K562 (cell line): ENCODE measurements around the gene DHX58. TPM values are rescaled to one million over a fixed set of nuclear protein-coding genes. Genes with fewer than 3 reads are reported as not detected.

Experiments used
- ATAC-seq: fragments of 200-7000 bp; cut with Tn5 transposase; 3 replicates; pipeline ENCODE4 v1.9.1; 2020; ENCODE audit warnings: moderate library complexity
- BruUV-seq: library from RNA; stranded (reverse); fragments of 400-500 nt; replicated peaks from 2 replicates; lab custom pipeline; 2021; lab: Mats Ljungman, UMichigan
- CTCF ChIA-PET: fragments of 300-600 bp; formaldehyde crosslinking; extraction: SDS; loops from one replicate; lab custom pipeline; 2021; ENCODE audit warnings: low intra/inter-chr PET ratio; lab: Yijun Ruan, JAX
- POLR2A ChIA-PET: fragments of 300-600, 350-650 bp; sonication (Branson Sonifier 250); formaldehyde crosslinking; extraction: SDS; loops from one replicate; lab custom pipeline; 2021; ENCODE audit warnings: antibody characterized with exemption, inconsistent platforms; lab: Yijun Ruan, JAX
- DNase-seq, 4 experiments: peaks; one replicate each; pipeline versions ENCODE4 v3.0.0 to v3.0.0-alpha.2; 2011 to 2018; ENCODE audit warnings: low spot score in 3 of 4, mixed read lengths in 3 of 4; ENCODE audit errors: extremely low read depth in 1 of 4
- FAIRE-seq: peaks from 2 replicates; lab custom pipeline; 2011; peaks lifted over from hg19 to GRCh38; lab: Jason Lieb, UNC
- H2AFZ ChIP-seq: 2 replicates; pipeline ENCODE4 v1.6.0; 2011; ENCODE audit warnings: low read depth, low read length, control low read depth, inconsistent platforms
- H3K27ac ChIP-seq: fragments of 200-600 bp; 3 replicates; pipeline ENCODE4 v1.8.0; 2011; ENCODE audit warnings: low read depth, mild to moderate bottlenecking, control low read depth, inconsistent platforms, low read length, moderate library complexity, mixed read lengths; ENCODE audit errors: extremely low read depth
- H3K27me3 ChIP-seq, 2 experiments: fragments of 300-600 bp in 1 of 2; 2 replicates in 1 of 2; 3 replicates in 1 of 2; pipeline versions ENCODE4 v1.6.0 to v1.8.0; 2011; ENCODE audit warnings: inconsistent platforms in 2 of 2, low read length in 2 of 2, mild to moderate bottlenecking in 1 of 2, mixed read lengths in 1 of 2, moderate library complexity in 1 of 2; ENCODE audit not compliant: control insufficient read depth in 2 of 2, insufficient read depth in 2 of 2
- H3K36me3 ChIP-seq: fragments of 300-600 bp; 3 replicates; pipeline ENCODE4 v1.8.0; 2011; ENCODE audit warnings: mild to moderate bottlenecking, low read length, inconsistent platforms; ENCODE audit not compliant: control insufficient read depth, insufficient read depth
- H3K4me1 ChIP-seq, 2 experiments: fragments of 200-600 bp in 1 of 2; replicated peaks in 1 of 2; 2 replicates in 1 of 2; 3 replicates in 1 of 2; pipeline versions ENCODE4 v1.5.1 to v1.8.0; 2011; ENCODE audit warnings: inconsistent platforms in 2 of 2, low read length in 2 of 2, mild to moderate bottlenecking in 1 of 2, mixed read lengths in 1 of 2, moderate library complexity in 1 of 2; ENCODE audit not compliant: control insufficient read depth in 2 of 2, insufficient read depth in 2 of 2
- H3K4me2 ChIP-seq: 2 replicates; pipeline ENCODE4 v1.6.1; 2011; ENCODE audit warnings: low read length, control low read depth, inconsistent platforms, mixed read lengths; ENCODE audit not compliant: insufficient read depth
- H3K4me3 ChIP-seq: fragments of 200-600 bp; sonication (generic), shearing (Covaris generic); 2 replicates; pipeline ENCODE4 v1.5.1; 2016; ENCODE audit warnings: control low read depth, inconsistent platforms
- H3K79me2 ChIP-seq: fragments of 200-600 bp; 3 replicates; pipeline ENCODE4 v1.8.0; 2011; ENCODE audit warnings: low read length, inconsistent platforms; ENCODE audit not compliant: control insufficient read depth, insufficient read depth
- H3K9ac ChIP-seq, 2 experiments: 2 replicates each; pipeline versions ENCODE4 v1.6.0 to v1.6.1; 2011; ENCODE audit warnings: low read depth in 2 of 2, low read length in 2 of 2, control low read depth in 1 of 2, inconsistent platforms in 1 of 2, mild to moderate bottlenecking in 1 of 2, mixed read lengths in 1 of 2; ENCODE audit not compliant: insufficient read depth in 1 of 2
- H3K9me1 ChIP-seq: one replicate; pipeline ENCODE4 v1.6.0; 2011; ENCODE audit warnings: inconsistent platforms, mild to moderate bottlenecking, low read length, moderate library complexity; ENCODE audit not compliant: control insufficient read depth, insufficient read depth
- H3K9me3 ChIP-seq: replicated peaks from 2 replicates; pipeline ENCODE4 v1.5.1; 2011; ENCODE audit warnings: low read depth, low read length, inconsistent platforms; ENCODE audit not compliant: control insufficient read depth, insufficient read depth
- H4K20me1 ChIP-seq: replicated peaks from 2 replicates; pipeline ENCODE4 v1.6.1; 2011; ENCODE audit warnings: low read length, inconsistent platforms, mixed read lengths; ENCODE audit not compliant: control insufficient read depth, insufficient read depth
- BDP1 ChIP-seq: IDR thresholded peaks from 3 replicates; pipeline ENCODE4 v1.6.1; 2011; ENCODE audit not compliant: insufficient read length, insufficient read depth
- FIP1L1 ChIP-seq: fragments of 200-400 bp; formaldehyde crosslinking; IDR thresholded peaks from 2 replicates; pipeline ENCODE4 v1.6.1; 2018; ENCODE audit warnings: mild to moderate bottlenecking, low read depth, low read length; ENCODE audit not compliant: poor library complexity, severe bottlenecking
- MBD2 ChIP-seq: sonication (generic); IDR thresholded peaks from 2 replicates; pipeline ENCODE4 v1.6.1; 2016; ENCODE audit warnings: low read depth, borderline replicate concordance
- MCM2 ChIP-seq: fragments of 450-650 bp; IDR thresholded peaks from 2 replicates; pipeline ENCODE4 v1.6.1; 2017; ENCODE audit warnings: low read depth, mild to moderate bottlenecking
- MCM7 ChIP-seq, 2 experiments: fragments of 450-650 bp; IDR thresholded peaks; 2 replicates each; pipeline ENCODE4 v1.6.1; 2016 to 2018
- NUFIP1 ChIP-seq: fragments of 450-650 bp; IDR thresholded peaks from 2 replicates; pipeline ENCODE4 v1.6.1; 2018; ENCODE audit not compliant: partially characterized antibody
- RAD21 ChIP-seq, 2 experiments: fragments of 250-450 bp in 1 of 2; fragments of 450-650 bp in 1 of 2; sonication (Bioruptor Pico) in 1 of 2; formaldehyde crosslinking in 1 of 2; IDR thresholded peaks in 1 of 2; conservative IDR thresholded peaks in 1 of 2; 2 replicates each; pipeline versions ENCODE4 v1.4.0 to v1.8.0; 2020 to 2022; ENCODE audit warnings: mild to moderate bottlenecking in 2 of 2, moderate library complexity in 1 of 2
- RBM17 ChIP-seq: fragments of 200-400 bp; formaldehyde crosslinking; IDR thresholded peaks from 2 replicates; pipeline ENCODE4 v1.6.1; 2017; ENCODE audit warnings: low read depth, mild to moderate bottlenecking, low read length, borderline replicate concordance
- RBM22 ChIP-seq: fragments of 200-400 bp; formaldehyde crosslinking; IDR thresholded peaks from 2 replicates; pipeline ENCODE4 v1.6.1; 2018; ENCODE audit warnings: low read length, low read depth; ENCODE audit not compliant: poor library complexity, severe bottlenecking
- SOX6 ChIP-seq: fragments of 450-650 bp; IDR thresholded peaks from 2 replicates; pipeline ENCODE4 v1.6.1; 2014; ENCODE audit warnings: mild to moderate bottlenecking
- TAF15 ChIP-seq: fragments of 200-400 bp; formaldehyde crosslinking; IDR thresholded peaks from 2 replicates; pipeline ENCODE4 v1.6.1; 2017; ENCODE audit warnings: mild to moderate bottlenecking, low read depth, low read length, moderate library complexity
- ZNF274 ChIP-seq: IDR thresholded peaks from 2 replicates; pipeline ENCODE4 v1.6.1; 2011; ENCODE audit warnings: low read depth, mild to moderate bottlenecking, low read length, moderate library complexity, borderline replicate concordance
- WGBS: fragments of 100-300 bp; shearing (Covaris generic); methylation state at CpG from one replicate; pipeline ENCODE4 v1.1.6; 2016; ENCODE audit warnings: low coverage, mixed read lengths; ENCODE audit not compliant: insufficient coverage; ENCODE audit errors: missing lambda C conversion rate; 5-methylcytosine and 5-hydroxymethylcytosine counted together
- in situ Hi-C: fragments of 300-500 bp; cut with MboI; formaldehyde crosslinking; loops from 4 replicates; pipeline ENCODE4 v1.15.0; 2018; ENCODE audit warnings: inconsistent platforms, mixed read lengths
- intact Hi-C: fragments of 100-400 bp; cut with micrococcal nuclease; formaldehyde crosslinking; loops from 2 replicates; pipeline ENCODE4 v1.14.2; 2022
- polyA plus RNA-seq, 8 experiments: library from polyadenylated mRNA; depleted of rRNA in 4 of 8; stranded (reverse) in 5 of 8; unstranded in 3 of 8; fragments of >200 nt; fragmentation: Nextera tagmentation in 2 of 8; fragmentation: Illumina TruSeq in 1 of 8; extraction: Ambion mirVana in 2 of 8; extraction: Trizol in 1 of 8; gene quantifications; 2 replicates each; pipeline versions ENCODE4 v1.2.1 to v1.2.3, GENCODE V29; 2011 to 2014; ENCODE audit warnings: inconsistent platforms in 1 of 8, missing spikeins in 1 of 8
- total RNA-seq, 7 experiments: library from RNA; depleted of rRNA in 6 of 7; stranded (reverse); fragments of >200 nt in 6 of 7; fragmentation: Illumina TruSeq in 2 of 7; extraction: Trizol in 2 of 7; gene quantifications; 2 replicates each; pipeline versions ENCODE4 v1.2.1 to v1.2.3, GENCODE V29; 2011 to 2021; ENCODE audit warnings: low replicate concordance in 1 of 7
- TF ChIP-seq, protein P1 (sequence below): sonication (generic); formaldehyde crosslinking; IDR thresholded peaks from 2 replicates; pipeline ENCODE4 v1.8.0; 2022; ENCODE audit warnings: missing genetic modification reagents, mild to moderate bottlenecking, moderate library complexity, borderline replicate concordance
- TF ChIP-seq, protein P2 (sequence below): fragments of 250-450 bp; sonication (Bioruptor Pico); IDR thresholded peaks from 2 replicates; pipeline ENCODE4 v1.8.0; 2021; ENCODE audit warnings: moderate library complexity, mild to moderate bottlenecking, inconsistent platforms

Gene DHX58
- total and polyA plus RNA-seq, 9 of the 15 experiments (the other 6 are each of a cell fraction or from before 2014, with no cell fraction given), result 0.15 to 3.0 (median 1.4) TPM

DNA sequence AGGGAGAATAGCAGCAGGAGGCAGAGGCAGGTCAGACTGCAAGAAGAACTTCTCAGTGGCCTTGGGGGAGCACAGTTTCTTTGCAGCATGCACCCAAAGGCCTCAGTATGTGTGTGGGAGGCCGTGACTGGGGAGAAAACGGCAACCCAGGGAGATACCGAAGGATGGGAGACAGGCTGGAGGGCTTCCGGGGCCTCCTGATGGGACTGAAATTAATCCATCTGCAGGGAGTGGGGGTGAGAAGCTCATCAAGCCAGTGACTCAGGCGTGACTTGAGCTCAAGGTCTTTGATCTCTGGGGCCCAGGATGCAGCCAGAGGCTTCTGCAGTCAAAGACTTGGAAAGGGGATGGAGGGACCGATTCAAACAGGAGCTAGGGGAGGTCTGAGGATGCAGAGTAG lies 57.0 kb downstream of the DHX58 start:
- Histone ChIP-seq H3K4me2 (no peak overlapping the region), H3K9me3 (no peaks in the 10 kb centered on the region), H3K9me1 (peaks cover 3% of the 10 kb centered on the region), H3K4me3 (no peak overlapping the region), H3K27ac (no peak overlapping the region), H3K79me2 (no peaks in the 10 kb centered on the region), H4K20me1 (no peaks in the 10 kb centered on the region), H3K4me1 (peaks cover 3 to 12% of the 10 kb centered on the region in 2 experiments; a peak in 3 of 5 replicates), H3K36me3 (no peaks in the 10 kb centered on the region), H2AFZ (no peak overlapping the region), H3K9ac (no peak overlapping the region), H3K27me3 (peaks cover 10 to 49% of the 10 kb centered on the region in 2 experiments; a peak in 4 of 5 replicates)
- in situ Hi-C loops (no loop called here), intact Hi-C loops (no loop called here)
- no TSS peak for BruUV-seq
- DNase-seq, result peak in 3 of 4 experiments; percentile 20 to 31 (median 25)
- peak; percentile 32 for FAIRE-seq
- POLR2A ChIA-PET, result interaction anchor here (0.6 to 1.5 kb wide), 5 partner anchors 10 to 37 kb away, joined by 3 to 5 read pairs (median 3); partner anchors contain the start of gene NKIRAS2
- CTCF ChIA-PET, result no interaction called here
- 2% methylated on average over 6 of the region's 6 CpGs for WGBS
- no peak for ATAC-seq
- TF ChIP-seq MCM7 (IDR thresholded peaks at IDR 0.05) (no peak), RBM17 (no peak)

DNA sequence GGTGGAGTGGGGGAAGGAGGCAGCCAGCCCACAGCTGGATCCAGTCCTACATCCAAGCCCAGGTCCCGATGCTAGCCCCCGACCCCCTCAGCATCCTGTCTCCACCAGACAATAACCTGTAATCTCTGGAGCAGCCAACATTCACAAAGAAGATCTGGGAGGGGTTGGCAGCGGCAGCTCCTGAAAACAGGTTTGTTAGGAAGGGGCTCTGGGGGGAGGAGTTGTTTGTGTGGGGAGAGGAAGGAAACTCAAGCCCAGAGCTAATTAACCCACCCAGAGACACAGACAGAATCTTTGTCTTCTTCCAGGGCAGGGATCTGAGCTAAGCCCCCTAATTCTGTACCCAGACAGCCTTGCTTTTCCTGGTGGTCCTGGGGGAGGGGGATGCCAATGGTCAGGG lies 57.5 kb downstream of the DHX58 start:
- POLR2A ChIA-PET, result interaction anchor here (0.6 to 1.5 kb wide), 7 partner anchors 9 to 37 kb away, joined by 3 to 5 read pairs (median 3); partner anchors contain the start of gene NKIRAS2
- no TSS peak for BruUV-seq
- H3K27me3 ChIP-seq, result peaks cover 10 to 49% of the 10 kb centered on the region in 2 experiments; a peak in 4 of 5 replicates
- WGBS, result 3% methylated on average over 3 of the region's 3 CpGs
- no peaks in the 10 kb centered on the region for H3K79me2 ChIP-seq
- peaks cover 3% of the 10 kb centered on the region for H3K9me1 ChIP-seq
- in situ Hi-C loops (no loop called here), intact Hi-C loops (no loop called here)
- H3K36me3 ChIP-seq, result no peaks in the 10 kb centered on the region
- no peak for ATAC-seq
- H3K4me1 ChIP-seq, result peaks cover 3 to 17% of the 10 kb centered on the region in 2 experiments; a peak in 3 of 5 replicates
- no peak overlapping the region for H3K27ac ChIP-seq
- H2AFZ ChIP-seq, result no peak overlapping the region
- H3K9ac ChIP-seq, result no peak overlapping the region
- no peaks in the 10 kb centered on the region for H4K20me1 ChIP-seq
- CTCF ChIA-PET, result no interaction called here
- H3K9me3 ChIP-seq, result no peaks in the 10 kb centered on the region
- no peak for DNase-seq
- H3K4me2 ChIP-seq, result no peak overlapping the region
- FAIRE-seq, result no peak
- no peak overlapping the region for H3K4me3 ChIP-seq
- TF ChIP-seq BDP1 (no peak), RAD21 (CRISPR knock-in tag; conservative IDR thresholded peaks at IDR 0.05 in 1 of 2, IDR thresholded peaks at IDR 0.05 in 1 of 2) (no peak), FIP1L1 (no peak), ZNF274 (no peak), MCM2 (no peak), TAF15 (no peak), NUFIP1 (no peak), RBM22 (no peak), SOX6 (no peak), MBD2 (no peak)
- TF ChIP-seq, protein P1, sequence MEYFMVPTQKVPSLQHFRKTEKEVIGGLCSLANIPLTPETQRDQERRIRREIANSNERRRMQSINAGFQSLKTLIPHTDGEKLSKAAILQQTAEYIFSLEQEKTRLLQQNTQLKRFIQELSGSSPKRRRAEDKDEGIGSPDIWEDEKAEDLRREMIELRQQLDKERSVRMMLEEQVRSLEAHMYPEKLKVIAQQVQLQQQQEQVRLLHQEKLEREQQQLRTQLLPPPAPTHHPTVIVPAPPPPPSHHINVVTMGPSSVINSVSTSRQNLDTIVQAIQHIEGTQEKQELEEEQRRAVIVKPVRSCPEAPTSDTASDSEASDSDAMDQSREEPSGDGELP (CRISPR knock-in tag), result no peak
- TF ChIP-seq, protein P2, sequence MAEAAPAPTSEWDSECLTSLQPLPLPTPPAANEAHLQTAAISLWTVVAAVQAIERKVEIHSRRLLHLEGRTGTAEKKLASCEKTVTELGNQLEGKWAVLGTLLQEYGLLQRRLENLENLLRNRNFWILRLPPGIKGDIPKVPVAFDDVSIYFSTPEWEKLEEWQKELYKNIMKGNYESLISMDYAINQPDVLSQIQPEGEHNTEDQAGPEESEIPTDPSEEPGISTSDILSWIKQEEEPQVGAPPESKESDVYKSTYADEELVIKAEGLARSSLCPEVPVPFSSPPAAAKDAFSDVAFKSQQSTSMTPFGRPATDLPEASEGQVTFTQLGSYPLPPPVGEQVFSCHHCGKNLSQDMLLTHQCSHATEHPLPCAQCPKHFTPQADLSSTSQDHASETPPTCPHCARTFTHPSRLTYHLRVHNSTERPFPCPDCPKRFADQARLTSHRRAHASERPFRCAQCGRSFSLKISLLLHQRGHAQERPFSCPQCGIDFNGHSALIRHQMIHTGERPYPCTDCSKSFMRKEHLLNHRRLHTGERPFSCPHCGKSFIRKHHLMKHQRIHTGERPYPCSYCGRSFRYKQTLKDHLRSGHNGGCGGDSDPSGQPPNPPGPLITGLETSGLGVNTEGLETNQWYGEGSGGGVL, result no peak
